Suprapubic skin (tissue), 3 donors: ENCODE measurements around the gene CDKL1.

Experiments used
- CTCF ChIP-seq, 2 donors: fragments of 200-600 bp in 1 of 2; fragments of 450-650 bp in 1 of 2; sonication (generic) in 1 of 2; IDR thresholded peaks; one replicate each; pipeline ENCODE4 v1.5.1; 2016 to 2019; ENCODE audit warnings: antibody characterized with exemption in 2 of 2, mild to moderate bottlenecking in 1 of 2, moderate library complexity in 1 of 2
- POLR2AphosphoS5 ChIP-seq, 3 donors: sonication (generic); formaldehyde crosslinking; IDR thresholded peaks; one replicate each; pipeline ENCODE4 v1.6.1; 2017; ENCODE audit warnings: antibody characterized with exemption in 3 of 3

- TF ChIP-seq POLR2AphosphoS5 (IDR thresholded peaks at IDR 0.05): no peak
- no peak for TF ChIP-seq CTCF (IDR thresholded peaks at IDR 0.05)
Measured at GRCh38 chr14:50338587-50338986, 58.1 kb downstream of the CDKL1 start.
